IMR-90 (cell line): ENCODE results near the gene STIM1. TPM values are rescaled to one million over a fixed set of nuclear protein-coding genes. Genes with fewer than 3 reads are reported as not detected.

Source experiments
- ATAC-seq: fragments of 200-7000 bp; cut with Tn5 transposase; 2 replicates; pipeline ENCODE4 v1.9.1; 2020; ENCODE audit warnings: low read depth, mild to moderate bottlenecking, moderate library complexity
- BruUV-seq: library from RNA; stranded (reverse); fragments of 400-500 nt; replicated peaks from 2 replicates; lab custom pipeline; 2021; lab: Mats Ljungman, UMichigan
- CTCF ChIA-PET: fragments of 300-600 bp; formaldehyde crosslinking; extraction: SDS; loops from one replicate; lab custom pipeline; 2021; ENCODE audit warnings: antibody characterized with exemption; lab: Yijun Ruan, JAX
- POLR2A ChIA-PET: fragments of 300-600 bp; sonication (Branson Sonifier 250); formaldehyde crosslinking; loops from one replicate; lab custom pipeline; 2022; ENCODE audit warnings: antibody characterized with exemption; ENCODE audit not compliant: unreplicated experiment; lab: Charles Lee
- DNase-seq: peaks from one replicate; pipeline ENCODE4 v3.0.0; 2013
- H2AFZ ChIP-seq: replicated peaks from 2 replicates; pipeline ENCODE3; 2013; ENCODE audit warnings: low read length, mild to moderate bottlenecking; ENCODE audit not compliant: poor library complexity
- H2AK5ac ChIP-seq: 2 replicates; pipeline ENCODE4 v1.6.1; 2013; ENCODE audit warnings: low read depth, low read length, inconsistent platforms
- H2AK9ac ChIP-seq: replicated peaks from 2 replicates; pipeline ENCODE3; 2013; ENCODE audit warnings: mild to moderate bottlenecking, low read depth, low read length, moderate library complexity; ENCODE audit not compliant: poor library complexity
- H2BK120ac ChIP-seq: 2 replicates; pipeline ENCODE4 v1.6.1; 2013; ENCODE audit warnings: low read depth, low read length, inconsistent platforms
- H2BK15ac ChIP-seq: 3 replicates; pipeline ENCODE4 v1.6.1; 2013; ENCODE audit warnings: low read depth, low read length, inconsistent platforms
- H2BK20ac ChIP-seq: 2 replicates; pipeline ENCODE4 v1.6.1; 2013; ENCODE audit warnings: low read depth, mild to moderate bottlenecking, inconsistent platforms, low read length, moderate library complexity
- H2BK5ac ChIP-seq: 2 replicates; pipeline ENCODE4 v1.6.1; 2013; ENCODE audit warnings: mild to moderate bottlenecking, low read depth, low read length, inconsistent platforms; ENCODE audit not compliant: poor library complexity, severe bottlenecking
- H3K14ac ChIP-seq: replicated peaks from 2 replicates; pipeline ENCODE4 v1.6.1; 2013; ENCODE audit warnings: low read depth, low read length, inconsistent platforms
- H3K18ac ChIP-seq: 2 replicates; pipeline ENCODE4 v1.6.1; 2013; ENCODE audit warnings: low read depth, low read length, control low read depth
- H3K23ac ChIP-seq: 2 replicates; pipeline ENCODE4 v1.6.1; 2013; ENCODE audit warnings: low read depth, low read length, inconsistent platforms
- H3K27ac ChIP-seq: 2 replicates; pipeline ENCODE4 v1.5.1; 2013; ENCODE audit warnings: mild to moderate bottlenecking, control low read depth, low read length; ENCODE audit not compliant: insufficient read depth
- H3K27me3 ChIP-seq: 2 replicates; pipeline ENCODE4 v1.6.1; 2013; ENCODE audit warnings: low read length; ENCODE audit not compliant: control insufficient read depth, insufficient read depth
- H3K36me3 ChIP-seq: 2 replicates; pipeline ENCODE4 v1.6.1; 2013; ENCODE audit warnings: low read length, mixed read lengths; ENCODE audit not compliant: control insufficient read depth, insufficient read depth
- H3K4ac ChIP-seq: 2 replicates; pipeline ENCODE4 v1.6.1; 2013; ENCODE audit warnings: low read depth, low read length, inconsistent platforms
- H3K4me1 ChIP-seq: 2 replicates; pipeline ENCODE4 v1.6.1; 2013; ENCODE audit warnings: low read length, mixed read lengths; ENCODE audit not compliant: control insufficient read depth, insufficient read depth
- H3K4me2 ChIP-seq: 2 replicates; pipeline ENCODE4 v1.6.1; 2013; ENCODE audit warnings: low read depth, mild to moderate bottlenecking, control low read depth, low read length, moderate library complexity
- H3K4me3 ChIP-seq: 2 replicates; pipeline ENCODE4 v1.5.1; 2013; ENCODE audit warnings: low read depth, mild to moderate bottlenecking, control low read depth, low read length, moderate library complexity; ENCODE audit not compliant: insufficient read depth
- H3K56ac ChIP-seq: 2 replicates; pipeline ENCODE4 v1.6.1; 2013; ENCODE audit warnings: low read length, inconsistent platforms; ENCODE audit not compliant: insufficient read depth; ENCODE audit errors: extremely low read depth
- H3K79me1 ChIP-seq, 2 experiments: 2 replicates each; pipeline ENCODE4 v1.6.1; 2013; ENCODE audit warnings: low read length in 2 of 2, inconsistent platforms in 1 of 2, low read depth in 1 of 2
- H3K9ac ChIP-seq: 2 replicates; pipeline ENCODE4 v1.6.1; 2013; ENCODE audit warnings: low read depth, low read length, control low read depth
- H3K9me1 ChIP-seq: 2 replicates; pipeline ENCODE4 v1.6.1; 2013; ENCODE audit warnings: low read length, inconsistent platforms; ENCODE audit not compliant: insufficient read depth
- H3K9me3 ChIP-seq: 2 replicates; pipeline ENCODE4 v1.6.1; 2013; ENCODE audit warnings: low read length; ENCODE audit not compliant: control insufficient read depth, insufficient read depth
- H4K20me1 ChIP-seq: 2 replicates; pipeline ENCODE4 v1.6.1; 2013; ENCODE audit warnings: low read length, inconsistent platforms; ENCODE audit not compliant: insufficient read depth
- H4K5ac ChIP-seq: 2 replicates; pipeline ENCODE4 v1.6.1; 2013; ENCODE audit warnings: mild to moderate bottlenecking, low read depth, low read length, control low read depth
- H4K8ac ChIP-seq, 2 experiments: 2 replicates each; pipeline ENCODE4 v1.6.1; 2013; ENCODE audit warnings: low read depth in 2 of 2, low read length in 2 of 2, control low read depth in 1 of 2, inconsistent platforms in 1 of 2
- H4K91ac ChIP-seq: 2 replicates; pipeline ENCODE4 v1.6.1; 2013; ENCODE audit warnings: low read depth, low read length, inconsistent platforms; ENCODE audit not compliant: insufficient read depth
- CEBPB ChIP-seq: IDR thresholded peaks from 2 replicates; pipeline ENCODE4 v1.6.1; 2012; ENCODE audit warnings: low read depth, low read length, improper control_type of control experiment
- CHD1 ChIP-seq: IDR thresholded peaks from 2 replicates; pipeline ENCODE4 v1.6.1; 2012; ENCODE audit warnings: low read depth, low read length, improper control_type of control experiment
- CTCF ChIP-seq: conservative IDR thresholded peaks from 2 replicates; pipeline ENCODE4 v1.5.1; 2012; ENCODE audit warnings: mild to moderate bottlenecking, low read depth, low read length, improper control_type of control experiment
- ELK1 ChIP-seq: fragments of 150-350 bp; IDR thresholded peaks from 2 replicates; pipeline ENCODE4 v1.6.1; 2016; ENCODE audit warnings: low read depth, mild to moderate bottlenecking, low read length, moderate library complexity, borderline replicate concordance
- FOS ChIP-seq: fragments of 150-350 bp; IDR thresholded peaks from 2 replicates; pipeline ENCODE4 v1.6.1; 2016; ENCODE audit warnings: low read depth, low read length
- MAFK ChIP-seq: IDR thresholded peaks from 2 replicates; pipeline ENCODE4 v1.6.1; 2012; ENCODE audit warnings: low read depth, low read length, improper control_type of control experiment
- MAZ ChIP-seq: IDR thresholded peaks from 2 replicates; pipeline ENCODE4 v1.6.1; 2012; ENCODE audit warnings: low read depth, mild to moderate bottlenecking, low read length, improper control_type of control experiment, moderate library complexity, borderline replicate concordance
- MXI1 ChIP-seq: IDR thresholded peaks from 2 replicates; pipeline ENCODE4 v1.6.1; 2012; ENCODE audit warnings: low read depth, mild to moderate bottlenecking, low read length, moderate library complexity, borderline replicate concordance
- NFE2L2 ChIP-seq: fragments of 150-350 bp; IDR thresholded peaks from 2 replicates; pipeline ENCODE4 v1.6.1; 2016; ENCODE audit warnings: low read depth, mild to moderate bottlenecking, low read length
- POLR2A ChIP-seq: IDR thresholded peaks from 2 replicates; pipeline ENCODE4 v1.6.1; 2012; ENCODE audit warnings: mild to moderate bottlenecking, low read depth, low read length
- RAD21 ChIP-seq: IDR thresholded peaks from 2 replicates; pipeline ENCODE4 v1.6.1; 2012; ENCODE audit warnings: low read length, improper control_type of control experiment
- RCOR1 ChIP-seq: IDR thresholded peaks from 2 replicates; pipeline ENCODE4 v1.6.1; 2012; ENCODE audit warnings: mild to moderate bottlenecking, low read length, improper control_type of control experiment; ENCODE audit not compliant: insufficient replicate concordance
- RFX5 ChIP-seq: IDR thresholded peaks from 2 replicates; pipeline ENCODE4 v1.8.0; 2012; ENCODE audit warnings: low read depth, mild to moderate bottlenecking, low read length, moderate library complexity
- SMC3 ChIP-seq: fragments of 150-350 bp; IDR thresholded peaks from 2 replicates; pipeline ENCODE4 v1.6.1; 2016; ENCODE audit warnings: low read depth, mild to moderate bottlenecking, antibody characterized with exemption, low read length, moderate library complexity
- USF2 ChIP-seq: fragments of 150-350 bp; IDR thresholded peaks from 2 replicates; pipeline ENCODE4 v1.6.1; 2017; ENCODE audit warnings: mild to moderate bottlenecking, antibody characterized with exemption, low read length, low read depth
- WGBS, 2 experiments: methylation state at CpG; one replicate each; pipeline versions ENCODE4 v1.1.5 to v1.1.7; 2013; ENCODE audit warnings: missing lambda C conversion rate in 2 of 2; ENCODE audit not compliant: insufficient read length in 1 of 2; ENCODE audit errors: extremely low coverage in 2 of 2; 5-methylcytosine and 5-hydroxymethylcytosine counted together
- dilution Hi-C: fragments of 300-500 bp; cut with HindIII; formaldehyde crosslinking; loops from one replicate; pipeline ENCODE4 v1.14.3; 2018; ENCODE audit warnings: low sequenced_read_pairs; ENCODE audit not compliant: unreplicated experiment
- in situ Hi-C: fragments of 300-500 bp; cut with MboI; formaldehyde crosslinking; loops from 3 replicates; pipeline ENCODE4 v1.14.3; 2019; ENCODE audit warnings: low sequenced_read_pairs, inconsistent platforms, mixed read lengths
- intact Hi-C: fragments of 100-400 bp; cut with micrococcal nuclease; formaldehyde crosslinking; loops from 2 replicates; pipeline ENCODE4 v1.10.0; 2022
- polyA plus RNA-seq, 3 experiments: library from polyadenylated mRNA; depleted of rRNA; stranded (reverse); fragments of >200 nt; gene quantifications; 2 replicates each; pipeline ENCODE4 v1.2.3, GENCODE V29; 2012; ENCODE audit warnings: low replicate concordance in 1 of 3
- total RNA-seq: library from RNA; depleted of rRNA; stranded (reverse); fragments of >200 nt; gene quantifications from 2 replicates; pipeline ENCODE4 v1.2.3, GENCODE V29; 2012

STIM1 gene
- total and polyA plus RNA-seq, 2 of the 4 experiments (the other 2 are of a cell fraction), result 17.9 to 23.0 TPM

- H4K20me1 ChIP-seq, result no peaks in the 10 kb centered on the region
- no peak overlapping the region for H2AK9ac ChIP-seq
- no peak overlapping the region for H4K8ac ChIP-seq
- no peak overlapping the region for H2BK120ac ChIP-seq
- H3K4me2 ChIP-seq, result no peak overlapping the region
- in situ Hi-C loops, result no loop called here
- intact Hi-C loops, result no loop called here
- DNase-seq (peak; percentile 58), ATAC-seq (no peak)
- H3K36me3 ChIP-seq, result no peaks in the 10 kb centered on the region
- H3K4me3 ChIP-seq, result no peak overlapping the region
- no peak overlapping the region for H2AK5ac ChIP-seq
- no peak overlapping the region for H3K27ac ChIP-seq
- dilution Hi-C loops, result no loop called here
- H2BK5ac ChIP-seq, result no peak overlapping the region
- ChIA-PET POLR2A (no interaction called here), CTCF (no interaction called here)
- no peak overlapping the region for H3K18ac ChIP-seq
- H3K14ac ChIP-seq, result no peak overlapping the region
- H4K5ac ChIP-seq, result no peak overlapping the region
- no peak overlapping the region for H4K91ac ChIP-seq
- no peaks in the 10 kb centered on the region for H3K27me3 ChIP-seq
- no peak overlapping the region for H2AFZ ChIP-seq
- peaks cover 13 to 18% of the 10 kb centered on the region in 2 experiments; a peak in 3 of 4 replicates for H3K79me1 ChIP-seq
- H3K4ac ChIP-seq, result no peak overlapping the region
- no peak overlapping the region for H3K23ac ChIP-seq
- H3K9me3 ChIP-seq, result no peaks in the 10 kb centered on the region
- peaks cover 7% of the 10 kb centered on the region for H3K4me1 ChIP-seq
- H2BK15ac ChIP-seq, result no peak overlapping the region
- H3K9ac ChIP-seq, result no peak overlapping the region
- WGBS, 2 experiments, result 94% methylated on average over 3 of the region's 3 CpGs; no CpG with 5 or more reads in 1 of the 2 experiments
- no peak overlapping the region for H3K56ac ChIP-seq
- H2BK20ac ChIP-seq, result no peak overlapping the region
- 0 out of 2 replicates have a peak, but pooled peaks cover 5% of the 10 kb centered on the region for H3K9me1 ChIP-seq
- no TSS peak for BruUV-seq
- TF ChIP-seq MXI1, result no peak
- TF ChIP-seq ELK1, result no peak
- no peak for TF ChIP-seq MAFK
- TF ChIP-seq RCOR1, result no peak
- no peak for TF ChIP-seq SMC3
- TF ChIP-seq USF2, result no peak
- no peak for TF ChIP-seq CEBPB
- no peak for TF ChIP-seq RFX5
- no peak for TF ChIP-seq FOS
- no peak for TF ChIP-seq RAD21
- no peak for TF ChIP-seq CTCF
- TF ChIP-seq MAZ, result no peak
- TF ChIP-seq NFE2L2, result no peak
- TF ChIP-seq POLR2A, result no peak
- no peak for TF ChIP-seq CHD1
Measured at GRCh38 chr11:3954448-3955298, 99.2 kb downstream of the STIM1 start.
